Measurements from ENCODE around the gene GUCY1A2. TPM values are rescaled to one million over a fixed set of nuclear protein-coding genes. Genes with fewer than 3 reads are reported as not detected.

Gene GUCY1A2
- total RNA-seq, 2 donors from 2014 or later = 3.7 to 5.3 TPM

DNA sequence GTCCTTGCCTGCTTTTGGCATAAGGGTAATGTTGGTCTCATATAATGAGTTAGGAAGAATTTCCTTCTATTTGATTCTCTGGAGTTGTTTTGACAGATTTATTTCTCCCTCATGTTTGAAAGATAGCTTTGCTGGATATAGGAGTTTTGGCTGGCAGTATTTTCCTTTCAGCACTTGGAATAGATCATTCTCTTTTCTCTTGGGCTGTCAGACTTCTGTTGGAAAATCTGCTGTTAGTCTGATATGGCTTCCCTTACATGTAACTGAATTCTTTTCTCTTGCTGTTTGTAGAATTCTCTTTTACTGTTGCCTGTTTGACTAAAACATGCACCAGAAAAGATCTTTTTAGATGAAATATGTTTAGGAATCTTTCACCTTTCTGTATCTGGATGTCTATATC is 165.5 kb downstream of the GUCY1A2 start:
- Mint-ChIP-seq H3K27me3 (ENCODE audit: insufficient read depth) (peaks cover 1% of the 10 kb centered on the region), H3K36me3 (ENCODE audit: low read depth) (no peaks in the 10 kb centered on the region), H3K27ac (no peak overlapping the region), H3K9me3 (peaks cover 5% of the 10 kb centered on the region), H3K4me3 (no peak overlapping the region), H3K4me1 (peaks cover 6% of the 10 kb centered on the region)
- TF ChIP-seq, protein P1, sequence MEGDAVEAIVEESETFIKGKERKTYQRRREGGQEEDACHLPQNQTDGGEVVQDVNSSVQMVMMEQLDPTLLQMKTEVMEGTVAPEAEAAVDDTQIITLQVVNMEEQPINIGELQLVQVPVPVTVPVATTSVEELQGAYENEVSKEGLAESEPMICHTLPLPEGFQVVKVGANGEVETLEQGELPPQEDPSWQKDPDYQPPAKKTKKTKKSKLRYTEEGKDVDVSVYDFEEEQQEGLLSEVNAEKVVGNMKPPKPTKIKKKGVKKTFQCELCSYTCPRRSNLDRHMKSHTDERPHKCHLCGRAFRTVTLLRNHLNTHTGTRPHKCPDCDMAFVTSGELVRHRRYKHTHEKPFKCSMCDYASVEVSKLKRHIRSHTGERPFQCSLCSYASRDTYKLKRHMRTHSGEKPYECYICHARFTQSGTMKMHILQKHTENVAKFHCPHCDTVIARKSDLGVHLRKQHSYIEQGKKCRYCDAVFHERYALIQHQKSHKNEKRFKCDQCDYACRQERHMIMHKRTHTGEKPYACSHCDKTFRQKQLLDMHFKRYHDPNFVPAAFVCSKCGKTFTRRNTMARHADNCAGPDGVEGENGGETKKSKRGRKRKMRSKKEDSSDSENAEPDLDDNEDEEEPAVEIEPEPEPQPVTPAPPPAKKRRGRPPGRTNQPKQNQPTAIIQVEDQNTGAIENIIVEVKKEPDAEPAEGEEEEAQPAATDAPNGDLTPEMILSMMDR (conservative IDR thresholded peaks at IDR 0.05) = no peak
- no peaks in the 10 kb centered on the region for H3K4me1 ChIP-seq (ENCODE audit: control insufficient read depth, insufficient read depth, low read length)
- no peak overlapping the region for H3K9ac ChIP-seq (ENCODE audit: extremely low read depth, low read length, poor library complexity, severe bottlenecking)
- H3K36me3 ChIP-seq (ENCODE audit: control insufficient read depth, insufficient read depth, low read length) = no peaks in the 10 kb centered on the region
- H3K27ac ChIP-seq (ENCODE audit: low read depth, low read length) = no peak overlapping the region
- H3K4me3 ChIP-seq (ENCODE audit: low read length) = no peak overlapping the region
- H3K27me3 ChIP-seq (ENCODE audit: control insufficient read depth, insufficient read depth, low read length, poor library complexity, severe bottlenecking) = no peaks in the 10 kb centered on the region
- DNase-seq = no peak
- peaks cover 6% of the 10 kb centered on the region for H3K9me3 ChIP-seq (ENCODE audit: control insufficient read depth, low read length)

DNA sequence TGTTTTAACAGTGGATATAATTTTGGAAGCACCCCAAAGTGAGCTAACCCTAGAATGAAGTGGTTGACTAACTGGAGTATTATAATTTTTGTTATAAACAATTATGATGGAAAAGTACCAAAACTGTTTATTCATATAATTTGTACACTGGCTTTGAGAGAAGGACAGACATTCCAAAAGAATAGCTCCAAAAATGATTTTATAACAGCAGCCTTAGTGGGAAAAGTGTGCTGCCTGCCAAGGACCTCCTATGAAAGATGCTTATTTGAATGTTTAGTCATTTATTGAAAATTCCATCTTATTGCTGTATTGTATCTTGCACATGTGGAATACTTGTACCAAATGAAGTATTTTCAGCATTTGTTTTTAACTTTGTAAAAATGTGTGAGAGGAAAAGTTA is 169.8 kb downstream of the GUCY1A2 start:
- peaks cover 17% of the 10 kb centered on the region for H3K4me1 Mint-ChIP-seq
- Histone ChIP-seq H3K4me3 (ENCODE audit: low read length) (no peak overlapping the region), H3K27ac (ENCODE audit: low read depth, low read length) (no peak overlapping the region), H3K36me3 (ENCODE audit: control insufficient read depth, insufficient read depth, low read length) (no peaks in the 10 kb centered on the region), H3K9me3 (ENCODE audit: control insufficient read depth, low read length) (peaks cover 4% of the 10 kb centered on the region), H3K27me3 (ENCODE audit: control insufficient read depth, insufficient read depth, low read length, poor library complexity, severe bottlenecking) (peaks cover 8% of the 10 kb centered on the region), H3K4me1 (ENCODE audit: control insufficient read depth, insufficient read depth, low read length) (no peaks in the 10 kb centered on the region), H3K9ac (ENCODE audit: extremely low read depth, low read length, poor library complexity, severe bottlenecking) (no peak overlapping the region)
- H3K36me3 Mint-ChIP-seq (ENCODE audit: low read depth) = no peaks in the 10 kb centered on the region
- TF ChIP-seq, protein P1 (conservative IDR thresholded peaks at IDR 0.05) = no peak
- peaks cover 5% of the 10 kb centered on the region for H3K9me3 Mint-ChIP-seq
- peaks cover 1% of the 10 kb centered on the region for H3K27me3 Mint-ChIP-seq (ENCODE audit: insufficient read depth)
- no peak overlapping the region for H3K27ac Mint-ChIP-seq
- no peak overlapping the region for H3K4me3 Mint-ChIP-seq
- no peak for DNase-seq

DNA sequence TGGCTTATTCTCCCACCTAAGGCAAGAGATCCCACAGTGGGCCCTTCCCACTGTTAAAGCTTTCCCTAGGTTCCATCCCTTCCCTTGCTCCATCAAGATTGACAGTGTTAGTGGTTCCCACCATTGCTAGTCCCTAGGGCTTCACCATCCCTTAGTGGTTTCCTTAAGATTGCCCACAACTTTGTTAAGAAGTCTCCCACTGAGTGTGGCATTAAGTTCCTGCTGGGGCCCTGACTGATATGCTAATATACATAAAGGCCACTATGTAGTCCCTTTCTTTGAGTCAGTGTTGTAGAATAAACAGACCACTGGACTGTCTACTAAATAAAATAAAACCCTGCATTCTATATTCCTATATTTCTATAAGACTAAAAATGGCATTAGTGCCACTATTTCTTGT is 176.1 kb downstream of the GUCY1A2 start:
- Mint-ChIP-seq H3K4me1 (peaks cover 32% of the 10 kb centered on the region), H3K4me3 (no peak overlapping the region), H3K27ac (no peak overlapping the region), H3K27me3 (ENCODE audit: insufficient read depth) (no peaks in the 10 kb centered on the region), H3K9me3 (no peaks in the 10 kb centered on the region), H3K36me3 (ENCODE audit: low read depth) (no peaks in the 10 kb centered on the region)
- Histone ChIP-seq H3K4me3 (ENCODE audit: low read length) (no peak overlapping the region), H3K9ac (ENCODE audit: extremely low read depth, low read length, poor library complexity, severe bottlenecking) (no peak overlapping the region), H3K4me1 (ENCODE audit: control insufficient read depth, insufficient read depth, low read length) (no peaks in the 10 kb centered on the region), H3K27ac (ENCODE audit: low read depth, low read length) (no peak overlapping the region), H3K9me3 (ENCODE audit: control insufficient read depth, low read length) (no peaks in the 10 kb centered on the region), H3K36me3 (ENCODE audit: control insufficient read depth, insufficient read depth, low read length) (no peaks in the 10 kb centered on the region), H3K27me3 (ENCODE audit: control insufficient read depth, insufficient read depth, low read length, poor library complexity, severe bottlenecking) (peaks cover 12% of the 10 kb centered on the region)
- DNase-seq = no peak
- TF ChIP-seq, protein P1 (conservative IDR thresholded peaks at IDR 0.05) = no peak

Measured in endodermal cell (in vitro differentiated cells).